GM19455 (cell line): ENCODE measurements around the gene HLA-DRB5.
"Not testable (repeated sequence)": the region's sequence is repeated elsewhere in the genome, so short reads cannot be mapped to it uniquely, and the experiment has no call there.

Experiments
- ATAC-seq: cut with Tn5 transposase; IDR thresholded peaks from one replicate; pipeline ENCODE4 v1.9.1; 2021; ENCODE audit not compliant: unreplicated experiment

Gene HLA-DRB5

GRCh38 chr6:32529697-32530430 lies at the start of gene HLA-DRB5:
TSS of gene HLA-DRB5 (minus strand) at chr6:32530287. CDS start at chr6:32530224, 63 bp downstream.
- ATAC-seq: no peak

- ATAC-seq: no peak
Measured at GRCh38 chr6:32578962-32579361, 48.9 kb upstream of the HLA-DRB5 start.

- ATAC-seq: not testable (repeated sequence)
Measured at GRCh38 chr6:32577493-32577892, 47.4 kb upstream of the HLA-DRB5 start.

- ATAC-seq: no peak
Measured at GRCh38 chr6:32576250-32576649, 46.2 kb upstream of the HLA-DRB5 start.

- ATAC-seq: no peak
Measured at GRCh38 chr6:32570363-32570905, 40.3 kb upstream of the HLA-DRB5 start.

GRCh38 chr6:32568561-32568960 lies 38.5 kb upstream of the HLA-DRB5 start:
- no peak for ATAC-seq

GRCh38 chr6:32566957-32567356 lies 36.9 kb upstream of the HLA-DRB5 start:
- no peak for ATAC-seq

GRCh38 chr6:32565511-32565910 lies 35.4 kb upstream of the HLA-DRB5 start:
- ATAC-seq: no peak

GRCh38 chr6:32562940-32563339 lies 32.9 kb upstream of the HLA-DRB5 start:
- no peak for ATAC-seq

GRCh38 chr6:32559747-32560146 lies 29.7 kb upstream of the HLA-DRB5 start:
- no peak for ATAC-seq

GRCh38 chr6:32558426-32559057 lies 28.5 kb upstream of the HLA-DRB5 start:
- no peak for ATAC-seq

GRCh38 chr6:32554116-32554965 lies 24.3 kb upstream of the HLA-DRB5 start:
- ATAC-seq: no peak

- no peak for ATAC-seq
Measured at GRCh38 chr6:32553037-32553742, 23.1 kb upstream of the HLA-DRB5 start.

GRCh38 chr6:32551410-32551809 lies 21.3 kb upstream of the HLA-DRB5 start:
- no peak for ATAC-seq

- no peak for ATAC-seq
Measured at GRCh38 chr6:32539839-32540238, 9.8 kb upstream of the HLA-DRB5 start.

- ATAC-seq: not testable (repeated sequence)
Measured at GRCh38 chr6:32530431-32530793, 325 bp upstream of the HLA-DRB5 start.

- no peak for ATAC-seq
Measured at GRCh38 chr6:32522302-32523047, 7.6 kb downstream of the HLA-DRB5 start.

GRCh38 chr6:32519910-32520258 lies 10.2 kb downstream of the HLA-DRB5 start:
- no peak for ATAC-seq

GRCh38 chr6:32519118-32519909 lies 10.8 kb downstream of the HLA-DRB5 start:
- no peak for ATAC-seq
